ENCODE data around the gene POLR2L.

The POLR2L gene

DNA sequence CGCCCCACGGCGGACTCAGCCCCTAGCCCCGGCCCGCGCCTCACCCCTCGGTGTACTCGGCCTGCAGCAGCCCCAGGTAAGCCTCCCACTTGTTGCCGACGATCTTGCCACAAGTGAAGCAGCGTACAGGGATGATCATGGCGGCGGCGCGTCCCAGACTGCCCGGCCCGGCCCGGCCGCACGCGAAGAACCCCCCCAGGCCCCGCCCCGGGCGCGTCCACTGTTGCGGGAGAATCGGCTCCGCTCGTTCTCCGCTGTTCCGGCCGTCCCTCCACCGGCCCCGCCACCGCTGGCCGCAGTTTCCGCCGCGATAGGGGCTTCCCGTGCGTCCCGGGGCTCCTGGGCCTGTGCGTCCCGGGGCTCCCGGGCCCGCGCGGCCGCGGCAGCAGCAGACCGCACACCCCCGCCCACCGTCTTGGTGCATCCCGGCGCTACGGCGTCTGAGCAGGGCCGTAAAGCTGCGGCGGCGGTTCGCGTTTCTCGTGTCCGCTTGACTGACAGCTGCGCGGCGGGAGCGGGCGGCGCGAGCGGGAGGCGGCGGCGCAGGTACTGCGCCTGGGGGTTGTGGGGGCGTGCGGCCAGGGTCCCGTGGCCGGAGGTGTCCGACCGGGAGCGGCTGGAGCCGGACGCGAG is at the start of gene POLR2L, which contains the start of gene TSPAN4:
Gene POLR2L, minus strand, starts transcription at position 160 of the 633 bp plus-strand sequence. Its CDS starts 21 bp downstream, at position 139.
Gene TSPAN4, plus strand, starts transcription at position 483 of the 633 bp plus-strand sequence. CDS start 7,453 bp downstream, outside the sequence.
- peak; percentile 72 to 85 (median 77) for DNase-seq (ENCODE audit: low read depth in 3 of 3)

- DNase-seq (ENCODE audit: low read depth in 3 of 3), result no peak
These were observed 48.6 kb upstream of the POLR2L start for GRCh38 chr11:890794-891540.

DNA sequence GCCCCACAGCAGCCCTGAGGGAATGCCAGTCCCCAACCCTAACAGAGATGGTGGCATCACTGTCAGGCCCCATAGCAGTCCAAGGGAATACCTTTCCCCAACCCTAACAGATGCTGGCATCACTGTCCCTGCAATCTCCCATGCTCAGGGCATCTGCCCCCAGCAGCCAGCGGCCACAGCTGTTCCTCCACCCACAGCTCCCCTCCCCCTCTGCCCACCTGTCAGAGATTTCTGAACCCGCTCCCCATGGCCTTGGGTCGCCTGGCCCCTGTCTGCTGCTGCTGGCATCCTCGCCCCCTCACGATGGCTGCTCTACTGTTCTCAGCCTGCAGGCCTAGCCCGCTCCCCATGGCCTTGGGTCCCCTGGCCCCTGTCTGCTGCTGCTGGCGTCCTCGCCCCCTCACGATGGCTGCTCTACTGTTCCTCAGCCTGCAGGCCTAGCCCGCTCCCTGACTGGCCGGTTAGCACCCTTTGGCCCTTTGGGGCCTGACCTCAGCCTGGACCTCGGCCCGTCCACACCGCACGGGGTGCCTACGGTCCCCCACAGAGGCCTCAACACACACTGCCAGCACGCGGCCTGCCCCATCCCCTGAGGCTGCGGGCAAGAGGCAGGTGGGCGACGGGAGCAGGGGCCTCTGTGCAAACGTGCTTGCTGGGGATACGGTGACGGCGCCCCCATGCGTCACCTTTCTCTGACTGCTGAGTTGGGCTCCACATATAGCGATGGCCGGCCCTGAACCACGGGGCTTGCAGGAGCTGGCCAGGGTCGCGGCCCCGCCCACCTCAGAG is 47.6 kb upstream of the POLR2L start:
- no peak for DNase-seq (ENCODE audit: low read depth in 3 of 3)

GRCh38 chr11:889257-889656 is 46.9 kb upstream of the POLR2L start:
- no peak for DNase-seq (ENCODE audit: low read depth in 3 of 3)

DNA sequence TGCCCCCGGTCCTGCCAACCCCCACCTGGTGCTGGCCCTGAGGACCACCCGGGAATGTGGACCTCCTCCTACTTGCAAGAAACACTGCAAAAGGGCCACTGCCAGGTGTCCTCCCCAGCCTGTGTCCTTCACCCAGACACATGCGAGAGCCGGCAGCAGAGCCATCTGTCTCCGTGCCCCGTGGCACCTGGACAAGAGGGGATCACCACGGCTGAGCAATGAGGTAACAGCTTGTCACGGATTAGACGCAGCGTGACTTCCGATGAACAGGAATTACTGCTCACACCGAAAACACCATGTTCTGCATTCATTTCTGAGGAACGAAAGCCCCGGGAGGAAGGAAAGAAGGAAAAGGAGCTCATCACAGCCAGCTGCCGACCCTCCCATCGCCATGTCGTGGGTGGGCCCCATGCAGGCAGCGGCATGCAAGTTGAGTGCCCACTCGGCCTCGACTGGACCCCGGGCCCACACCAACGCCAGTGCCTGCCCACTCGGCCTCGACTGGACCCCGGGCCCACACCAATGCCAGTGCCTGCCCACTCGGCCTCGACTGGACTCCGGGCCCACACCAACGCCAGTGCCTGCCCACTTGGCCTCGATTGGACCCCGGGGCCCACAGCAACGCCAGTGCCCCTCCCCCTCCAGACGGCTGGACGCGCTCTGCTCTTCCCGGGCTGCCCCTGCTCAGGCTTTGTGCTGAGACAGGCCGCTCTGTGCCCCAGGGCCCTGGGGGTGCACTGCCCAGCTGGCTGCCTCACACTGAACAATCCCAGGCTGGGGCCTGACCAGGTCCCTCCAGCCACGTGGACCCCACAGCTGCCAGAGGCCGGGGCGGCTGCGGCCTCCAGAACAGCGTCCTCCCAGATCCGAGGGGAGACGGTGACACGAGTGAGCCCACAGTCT is 46.2 kb upstream of the POLR2L start:
- DNase-seq (ENCODE audit: low read depth in 3 of 3), result no peak

- DNase-seq (ENCODE audit: low read depth in 3 of 3), result no peak
These were observed 45.3 kb upstream of the POLR2L start for GRCh38 chr11:887589-887988.

- no peak for DNase-seq (ENCODE audit: low read depth in 3 of 3)
These were observed 44.2 kb upstream of the POLR2L start for GRCh38 chr11:886568-886967.

DNA sequence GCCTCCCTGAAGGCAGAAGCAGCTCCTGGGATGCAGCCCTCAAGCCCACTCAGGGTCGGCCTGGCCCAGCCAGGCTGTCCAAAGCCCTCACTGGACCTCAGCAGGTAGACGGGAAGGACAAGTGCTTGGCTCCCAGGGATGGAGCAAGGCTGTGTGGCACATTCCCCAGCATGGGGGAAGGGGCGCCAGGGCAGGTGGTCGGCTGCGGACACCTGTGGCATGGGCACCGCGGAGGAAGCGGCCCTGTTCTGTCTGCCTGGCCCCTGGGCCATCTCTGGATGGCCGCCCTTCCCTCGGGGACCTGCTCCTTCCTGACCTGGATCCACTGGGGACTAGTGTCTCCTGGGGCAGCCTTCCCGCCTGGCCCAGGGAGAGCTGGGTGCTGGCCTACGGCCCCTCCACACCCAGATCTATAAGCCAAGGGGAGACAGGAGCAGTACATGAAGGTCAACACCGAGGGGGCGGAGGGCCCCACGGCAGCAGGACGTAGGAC is 42.3 kb upstream of the POLR2L start:
- DNase-seq (ENCODE audit: low read depth in 3 of 3), result no peak

DNA sequence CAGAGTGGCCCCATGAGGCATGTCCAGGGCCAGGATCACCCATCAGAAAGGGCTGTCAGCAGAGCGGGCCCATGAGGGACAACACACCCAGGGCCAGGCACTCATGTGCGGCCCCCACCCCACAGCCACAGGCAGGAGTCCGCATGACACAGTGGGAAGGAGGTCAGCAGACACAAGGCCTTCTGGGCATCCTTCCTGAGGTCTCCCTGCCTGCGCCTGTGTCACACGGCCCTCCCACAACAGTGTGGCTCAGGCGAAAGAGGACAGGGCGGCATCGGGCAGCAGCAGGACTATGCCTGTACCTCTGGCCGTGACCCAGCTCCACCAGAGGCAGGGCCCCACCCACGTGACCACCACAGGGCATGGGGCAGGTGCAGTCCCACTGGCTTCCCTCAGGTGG is 41.2 kb upstream of the POLR2L start:
- DNase-seq (ENCODE audit: low read depth in 3 of 3), result no peak

DNA sequence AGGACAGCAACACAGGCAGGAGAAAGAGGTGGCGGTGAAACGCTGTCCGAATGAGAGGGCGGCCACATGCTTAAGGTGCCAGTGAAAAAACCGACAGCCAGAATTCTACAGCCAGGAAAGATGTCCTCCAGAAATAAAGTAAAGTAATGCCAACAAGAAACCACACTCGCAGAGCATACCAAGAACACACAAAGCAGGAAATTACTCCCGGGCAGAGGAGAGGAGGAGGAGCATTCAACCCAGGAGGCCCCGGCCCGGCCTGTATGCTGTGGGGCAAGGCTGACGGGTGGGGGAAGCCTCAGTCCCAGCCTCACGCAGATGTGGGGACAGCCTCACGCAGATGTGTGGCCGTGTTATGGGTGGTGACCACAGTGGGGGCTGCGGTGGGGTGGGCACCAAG is 40.3 kb upstream of the POLR2L start:
- DNase-seq (ENCODE audit: low read depth in 3 of 3), result no peak

GRCh38 chr11:880447-880846 is 38.1 kb upstream of the POLR2L start:
- no peak for DNase-seq (ENCODE audit: low read depth in 3 of 3)

- DNase-seq (ENCODE audit: low read depth in 3 of 3), result no peak
These were observed 35.2 kb upstream of the POLR2L start for GRCh38 chr11:877565-877964.

DNA sequence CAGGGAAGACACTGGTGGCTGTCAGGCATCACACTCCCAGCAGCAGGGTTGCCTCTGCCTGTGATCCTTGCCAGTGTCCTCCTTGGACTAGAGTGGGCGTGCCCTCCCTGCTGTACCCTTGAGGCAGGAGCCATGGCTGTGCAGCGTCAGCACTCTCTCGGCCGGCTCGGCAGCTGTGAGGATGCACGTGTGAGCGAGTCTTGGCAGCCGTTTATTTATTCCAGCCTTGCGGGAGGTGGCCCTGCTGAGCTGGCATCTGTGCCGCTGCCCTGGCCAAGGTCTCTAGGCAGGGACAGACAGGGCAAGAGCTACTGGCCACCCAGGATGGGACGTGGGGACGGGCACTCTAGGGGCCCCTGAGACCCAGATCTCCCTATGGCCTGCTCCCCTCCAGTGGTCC is 34.2 kb upstream of the POLR2L start:
- no peak for DNase-seq (ENCODE audit: low read depth in 3 of 3)

DNA sequence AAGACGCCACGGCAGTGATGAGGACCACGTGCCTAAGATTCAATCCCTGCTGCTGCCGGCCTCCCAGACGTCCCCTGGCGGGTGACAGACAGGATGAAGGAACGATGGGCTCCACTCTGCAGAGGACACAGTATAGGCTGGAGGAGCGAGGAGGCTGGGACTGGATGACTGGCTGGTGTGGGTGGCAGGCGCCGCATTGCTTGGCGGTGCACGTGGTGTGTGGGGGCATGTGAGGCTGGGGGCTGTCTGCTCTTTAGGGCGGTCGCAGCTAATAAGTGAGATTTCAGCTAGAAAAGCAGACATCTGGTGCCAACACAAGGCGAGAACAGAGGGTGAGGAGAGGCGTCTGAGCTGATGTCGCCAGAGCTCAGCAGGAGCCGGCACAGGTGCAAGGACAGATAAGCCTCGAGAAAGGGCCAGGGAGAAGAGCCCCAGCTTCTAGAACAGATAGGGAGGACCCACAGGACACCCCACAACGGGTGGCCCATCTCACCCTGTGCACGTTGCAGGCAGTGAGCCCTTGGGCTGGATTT is 33.5 kb upstream of the POLR2L start:
- no peak for DNase-seq (ENCODE audit: low read depth in 3 of 3)

DNA sequence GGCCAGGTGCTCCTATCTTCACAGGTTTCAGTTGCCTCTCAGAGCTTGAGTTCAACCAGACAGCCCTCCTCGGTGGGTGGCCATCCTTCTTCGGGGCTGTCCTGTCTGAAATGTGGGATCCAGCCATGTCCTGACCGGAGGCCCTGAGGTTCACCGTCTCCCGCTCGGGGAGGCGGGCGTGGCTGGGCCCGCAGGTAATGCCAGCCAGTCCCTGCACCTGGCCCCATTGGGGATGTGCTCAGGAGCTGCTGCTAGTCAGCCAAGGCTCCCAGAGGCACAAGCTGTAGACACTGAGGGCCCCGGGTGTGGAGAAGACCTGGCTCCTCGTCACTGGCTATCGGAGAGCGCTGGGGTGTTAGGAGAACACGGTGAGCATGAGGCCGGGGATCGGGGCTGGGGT is 32.9 kb upstream of the POLR2L start:
- no peak for DNase-seq (ENCODE audit: low read depth in 3 of 3)

- DNase-seq (ENCODE audit: low read depth in 3 of 3), result no peak
These were observed 31.4 kb upstream of the POLR2L start for GRCh38 chr11:873706-874105.

DNA sequence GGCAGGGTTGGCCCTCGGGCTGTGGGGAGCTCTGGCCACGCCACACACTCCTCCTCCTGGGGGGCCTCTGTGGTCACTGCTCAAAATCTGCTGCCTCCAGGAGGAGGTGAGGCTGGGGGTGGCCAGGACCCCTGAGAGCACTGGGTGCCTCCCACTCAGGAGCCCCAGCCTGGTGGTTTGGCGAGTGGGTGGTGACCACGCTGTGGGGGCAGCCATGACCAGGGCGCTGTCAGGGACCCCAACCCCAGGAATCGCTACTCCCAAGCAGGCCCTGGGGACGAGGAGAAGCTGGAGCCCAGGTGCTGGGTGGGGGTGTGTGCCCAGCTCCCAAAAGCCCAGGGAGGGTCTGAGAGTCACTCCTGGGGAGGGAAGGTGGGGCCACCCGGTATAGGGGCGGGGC is 30.5 kb upstream of the POLR2L start:
- DNase-seq (ENCODE audit: low read depth in 3 of 3), result no peak

DNA sequence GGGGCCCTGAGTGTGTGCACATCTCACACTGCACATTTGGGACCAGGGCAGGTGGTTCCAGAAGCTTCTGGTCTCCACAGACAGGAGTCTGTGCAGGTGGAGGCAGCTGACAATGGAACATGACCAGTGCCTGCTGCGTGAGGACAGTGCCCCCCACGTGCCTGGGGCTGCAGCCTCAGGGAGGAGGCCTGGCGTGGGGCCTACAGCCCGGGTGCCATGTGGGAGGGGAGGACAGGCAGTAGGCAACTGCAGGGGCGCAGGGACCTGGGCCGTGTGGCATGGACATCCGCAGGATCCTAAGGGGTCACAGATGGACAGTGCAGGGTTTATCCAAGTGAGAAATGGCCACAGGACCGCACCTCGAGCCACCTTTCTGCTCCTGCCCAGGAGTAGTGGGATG is 29.1 kb upstream of the POLR2L start:
- no peak for DNase-seq (ENCODE audit: low read depth in 3 of 3)

- no peak for DNase-seq (ENCODE audit: low read depth in 3 of 3)
These were observed 28.1 kb upstream of the POLR2L start for GRCh38 chr11:870418-870817.

- DNase-seq (ENCODE audit: low read depth in 3 of 3), result no peak
These were observed 27.7 kb upstream of the POLR2L start for GRCh38 chr11:870127-870413.

DNA sequence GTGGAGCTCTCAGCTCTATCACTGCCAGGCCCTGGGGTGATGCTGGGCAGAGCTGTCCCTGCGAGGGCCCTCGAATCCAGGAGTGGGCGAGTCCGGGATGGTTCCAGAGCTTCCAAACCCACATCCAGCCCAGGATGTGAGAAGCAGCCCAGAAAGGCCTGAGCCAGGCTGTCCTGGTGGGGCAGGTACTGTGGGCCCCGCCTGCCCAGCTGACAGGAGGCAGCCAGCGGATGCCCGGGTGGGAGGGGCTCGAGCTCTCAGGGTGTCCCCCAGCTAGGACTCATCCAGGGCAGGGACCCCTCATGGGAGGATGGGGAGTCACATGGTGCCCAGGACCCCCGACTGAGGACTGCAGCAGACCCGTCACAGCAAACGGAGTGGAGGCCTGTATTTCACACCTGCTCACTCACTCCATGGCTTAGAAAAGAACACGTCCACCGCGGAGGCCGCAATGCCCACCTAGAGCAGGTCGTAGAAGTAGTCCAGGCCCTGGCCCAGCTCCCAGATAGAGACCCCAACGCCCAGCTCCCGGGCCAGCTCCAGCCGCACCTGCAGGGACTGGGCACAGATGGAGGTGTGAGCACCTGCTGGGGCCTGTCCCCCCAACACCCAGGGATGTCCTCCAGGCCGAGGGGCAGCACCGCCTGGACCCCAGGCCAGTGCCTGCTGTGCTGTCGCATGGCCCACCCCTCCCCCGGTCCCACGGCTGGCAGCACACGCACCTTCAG is 27.2 kb upstream of the POLR2L start:
- no peak for DNase-seq (ENCODE audit: low read depth in 3 of 3)

Data from stimulated activated CD4-positive, alpha-beta T cell treated with anti-CD3 and anti-CD28 coated beads, TNF-alpha, amount 100 ng/mL, for 4 hours (primary cell).